Esophagus squamous epithelium (tissue), 4 donors: ENCODE data around the gene SPINT2.

Experiments
- POLR2A ChIP-seq, 4 donors: fragments of 450-650 bp; IDR thresholded peaks; one replicate each; pipeline ENCODE4 v1.6.1; 2017; ENCODE audit warnings: antibody characterized with exemption in 4 of 4, mild to moderate bottlenecking in 4 of 4, moderate library complexity in 3 of 4
- TF ChIP-seq, protein P1 (sequence below), 6 experiments: fragments of 450-650 bp in 4 of 6; fragments of 200-600 bp in 2 of 6; sonication (generic) in 2 of 6; IDR thresholded peaks; one replicate each; pipeline ENCODE4 v1.5.1; 2016 to 2019; ENCODE audit warnings: antibody characterized with exemption in 6 of 6, mild to moderate bottlenecking in 4 of 6, moderate library complexity in 4 of 6

GRCh38 chr19:38265213-38265861 is 964 bp downstream of the SPINT2 start:
- TF ChIP-seq, protein P1, sequence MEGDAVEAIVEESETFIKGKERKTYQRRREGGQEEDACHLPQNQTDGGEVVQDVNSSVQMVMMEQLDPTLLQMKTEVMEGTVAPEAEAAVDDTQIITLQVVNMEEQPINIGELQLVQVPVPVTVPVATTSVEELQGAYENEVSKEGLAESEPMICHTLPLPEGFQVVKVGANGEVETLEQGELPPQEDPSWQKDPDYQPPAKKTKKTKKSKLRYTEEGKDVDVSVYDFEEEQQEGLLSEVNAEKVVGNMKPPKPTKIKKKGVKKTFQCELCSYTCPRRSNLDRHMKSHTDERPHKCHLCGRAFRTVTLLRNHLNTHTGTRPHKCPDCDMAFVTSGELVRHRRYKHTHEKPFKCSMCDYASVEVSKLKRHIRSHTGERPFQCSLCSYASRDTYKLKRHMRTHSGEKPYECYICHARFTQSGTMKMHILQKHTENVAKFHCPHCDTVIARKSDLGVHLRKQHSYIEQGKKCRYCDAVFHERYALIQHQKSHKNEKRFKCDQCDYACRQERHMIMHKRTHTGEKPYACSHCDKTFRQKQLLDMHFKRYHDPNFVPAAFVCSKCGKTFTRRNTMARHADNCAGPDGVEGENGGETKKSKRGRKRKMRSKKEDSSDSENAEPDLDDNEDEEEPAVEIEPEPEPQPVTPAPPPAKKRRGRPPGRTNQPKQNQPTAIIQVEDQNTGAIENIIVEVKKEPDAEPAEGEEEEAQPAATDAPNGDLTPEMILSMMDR (IDR thresholded peaks at IDR 0.05): peak in 1 of 6 experiments; percentile 11
- peak in 1 of 4 donors; percentile 29 for TF ChIP-seq POLR2A (IDR thresholded peaks at IDR 0.05)
